HFFc6 (cell line): Measurements from ENCODE around the gene AIFM1. TPM values are rescaled to one million over a fixed set of nuclear protein-coding genes. Genes with fewer than 3 reads are reported as not detected.

Experiments used
- DNase-seq: peaks from one replicate; pipeline ENCODE4 v3.0.0-alpha.2; 2018
- H3K27ac Mint-ChIP-seq: 2 replicates; pipeline ENCODE4 v1.8.0; 2020; ENCODE audit warnings: mild to moderate bottlenecking, mixed read lengths
- H3K27me3 Mint-ChIP-seq: 2 replicates; pipeline ENCODE4 v1.8.0; 2021; ENCODE audit warnings: mild to moderate bottlenecking, moderate library complexity, mixed read lengths; ENCODE audit not compliant: insufficient read depth
- H3K36me3 Mint-ChIP-seq: 2 replicates; pipeline ENCODE4 v1.8.0; 2021; ENCODE audit warnings: low read depth, mixed read lengths
- H3K4me1 Mint-ChIP-seq: 2 replicates; pipeline ENCODE4 v1.8.0; 2020; ENCODE audit warnings: low read depth, mixed read lengths
- H3K4me3 Mint-ChIP-seq: 2 replicates; pipeline ENCODE4 v1.8.0; 2020; ENCODE audit warnings: mild to moderate bottlenecking, moderate library complexity, mixed read lengths
- H3K9me3 Mint-ChIP-seq: 2 replicates; pipeline ENCODE4 v1.8.0; 2020; ENCODE audit warnings: mild to moderate bottlenecking, mixed read lengths
- total RNA-seq, 6 experiments: library from RNA; stranded (reverse); fragmentation: NEBNext Ultra II Directional; extraction: Animal tissue kit (Norgen Biotek cat#: 25700); gene quantifications; 2 replicates in 1 of 6; 3 replicates in 5 of 6; pipeline ENCODE4 v1.2.3, GENCODE V29; 2021
- TF ChIP-seq, protein P1 (sequence below): fragments of 200-600 bp; sonication (generic); IDR thresholded peaks from 2 replicates; pipeline ENCODE4 v1.5.0; 2021; ENCODE audit warnings: antibody characterized with exemption, mild to moderate bottlenecking

AIFM1 gene
- total RNA-seq, 6 experiments from 2014 or later, result 31.9 to 39.5 (median 33.8) TPM

DNA sequence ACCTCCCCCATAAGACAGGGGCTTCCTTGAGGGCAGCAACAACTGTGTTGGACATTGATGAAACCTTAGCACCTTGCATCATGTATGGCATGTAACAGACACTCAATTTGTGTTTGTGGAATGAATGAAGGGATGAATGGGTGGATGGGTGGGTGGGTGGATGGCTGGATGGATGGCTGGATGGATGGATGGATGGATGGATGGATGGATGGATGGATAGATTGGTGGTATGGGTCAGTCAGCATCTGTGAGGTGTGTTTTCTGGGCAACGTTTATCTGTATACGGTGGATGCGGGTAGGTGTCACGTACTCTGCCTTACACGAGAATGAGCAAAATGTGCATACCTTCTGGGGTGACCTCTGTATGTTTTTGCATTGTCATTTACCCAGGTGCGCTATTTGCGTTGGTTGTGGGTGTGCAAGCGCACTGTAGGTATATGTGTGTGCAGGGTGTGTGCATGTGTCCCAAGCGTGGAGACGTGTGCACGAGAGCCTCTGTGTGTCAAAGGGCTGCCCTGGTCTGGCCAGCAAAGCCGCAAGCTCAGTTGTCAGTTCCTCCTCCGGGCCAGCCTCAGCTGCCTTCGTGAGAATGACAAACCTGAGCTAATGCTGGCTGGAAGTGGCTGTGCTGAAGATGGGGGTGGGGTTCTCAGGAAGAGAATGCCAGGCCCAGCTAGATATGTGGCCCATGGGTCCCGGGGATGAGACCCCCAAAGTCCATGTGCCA, 81.8 kb downstream of the AIFM1 start:
- no peak for DNase-seq
- H3K4me1 Mint-ChIP-seq, result peaks cover 47% of the 10 kb centered on the region
- H3K36me3 Mint-ChIP-seq, result no peaks in the 10 kb centered on the region
- H3K9me3 Mint-ChIP-seq, result no peaks in the 10 kb centered on the region
- TF ChIP-seq, protein P1, sequence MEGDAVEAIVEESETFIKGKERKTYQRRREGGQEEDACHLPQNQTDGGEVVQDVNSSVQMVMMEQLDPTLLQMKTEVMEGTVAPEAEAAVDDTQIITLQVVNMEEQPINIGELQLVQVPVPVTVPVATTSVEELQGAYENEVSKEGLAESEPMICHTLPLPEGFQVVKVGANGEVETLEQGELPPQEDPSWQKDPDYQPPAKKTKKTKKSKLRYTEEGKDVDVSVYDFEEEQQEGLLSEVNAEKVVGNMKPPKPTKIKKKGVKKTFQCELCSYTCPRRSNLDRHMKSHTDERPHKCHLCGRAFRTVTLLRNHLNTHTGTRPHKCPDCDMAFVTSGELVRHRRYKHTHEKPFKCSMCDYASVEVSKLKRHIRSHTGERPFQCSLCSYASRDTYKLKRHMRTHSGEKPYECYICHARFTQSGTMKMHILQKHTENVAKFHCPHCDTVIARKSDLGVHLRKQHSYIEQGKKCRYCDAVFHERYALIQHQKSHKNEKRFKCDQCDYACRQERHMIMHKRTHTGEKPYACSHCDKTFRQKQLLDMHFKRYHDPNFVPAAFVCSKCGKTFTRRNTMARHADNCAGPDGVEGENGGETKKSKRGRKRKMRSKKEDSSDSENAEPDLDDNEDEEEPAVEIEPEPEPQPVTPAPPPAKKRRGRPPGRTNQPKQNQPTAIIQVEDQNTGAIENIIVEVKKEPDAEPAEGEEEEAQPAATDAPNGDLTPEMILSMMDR, result no peak
- peak overlapping the region; percentile 50; the same call in 1 of the 2 replicates for H3K27ac Mint-ChIP-seq
- no peak overlapping the region for H3K4me3 Mint-ChIP-seq
- H3K27me3 Mint-ChIP-seq, result no peaks in the 10 kb centered on the region; the same call in 1 of the 2 replicates

DNA sequence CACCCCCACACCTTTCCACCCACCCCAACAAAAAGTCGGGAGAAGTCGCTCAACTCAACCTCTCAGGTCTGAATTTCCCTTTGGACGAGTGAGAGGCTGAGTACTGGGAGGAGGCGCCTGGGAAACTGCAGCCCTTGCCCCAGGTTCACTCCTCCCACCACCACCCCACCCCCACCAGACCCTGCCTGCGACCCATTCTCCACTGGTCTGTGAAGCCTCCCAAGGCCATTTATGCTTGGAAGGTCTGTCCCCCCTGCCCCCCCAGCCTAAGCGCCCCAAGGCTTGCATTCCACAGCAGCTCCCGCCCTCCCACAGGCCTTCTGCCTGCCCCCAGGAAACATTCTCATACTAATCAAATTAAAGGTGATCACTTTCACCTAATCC, 82.5 kb downstream of the AIFM1 start:
- peaks cover 47% of the 10 kb centered on the region for H3K4me1 Mint-ChIP-seq
- no peaks in the 10 kb centered on the region; the same call in 1 of the 2 replicates for H3K27me3 Mint-ChIP-seq
- H3K36me3 Mint-ChIP-seq, result no peaks in the 10 kb centered on the region
- H3K4me3 Mint-ChIP-seq, result no peak overlapping the region
- TF ChIP-seq, protein P1, result no peak
- H3K27ac Mint-ChIP-seq, result peak overlapping the region; percentile 50; the same call in 1 of the 2 replicates
- no peaks in the 10 kb centered on the region for H3K9me3 Mint-ChIP-seq
- DNase-seq, result no peak

DNA sequence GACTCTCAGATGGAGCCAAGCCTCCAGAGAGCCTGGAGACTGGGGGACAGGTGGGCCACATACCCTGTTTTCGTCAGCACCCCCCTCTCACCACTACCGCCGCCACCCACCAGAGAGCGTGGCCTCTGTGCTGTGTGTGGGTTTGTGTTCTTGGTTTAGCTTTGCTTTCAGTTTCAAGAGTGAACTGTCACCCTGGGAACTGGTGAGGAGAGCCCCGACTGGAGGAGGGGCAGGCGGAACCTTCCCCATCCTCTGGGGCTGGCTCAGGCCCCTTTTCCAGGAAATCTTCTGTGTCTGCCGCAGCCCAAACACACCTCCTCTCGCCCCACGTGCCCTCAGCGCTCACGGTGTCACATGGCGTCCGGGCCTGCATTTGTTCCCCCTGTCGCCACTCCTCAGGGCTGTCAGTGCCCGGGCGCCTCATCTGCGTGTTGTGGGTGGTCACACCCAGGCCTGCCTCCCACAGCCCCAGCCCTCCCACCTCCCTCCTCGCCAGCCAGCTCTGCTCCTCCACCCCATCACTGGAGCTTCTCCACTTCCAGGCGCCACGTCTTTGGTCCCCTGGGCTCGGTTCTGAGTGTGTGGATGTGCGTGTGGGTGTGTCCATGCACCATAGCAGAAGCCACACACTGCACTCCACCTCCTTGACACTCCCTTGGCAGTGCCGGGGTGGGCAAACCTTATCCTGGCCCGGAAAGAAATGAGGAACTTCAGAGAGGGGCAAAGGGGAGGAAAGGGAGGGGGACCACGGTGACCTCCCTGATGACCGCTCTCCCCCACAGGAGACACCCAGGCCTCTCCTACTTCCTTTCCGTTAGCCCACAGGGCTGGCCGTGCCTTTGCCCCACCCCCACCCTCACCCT, 83.2 kb downstream of the AIFM1 start:
- H3K27me3 Mint-ChIP-seq, result no peaks in the 10 kb centered on the region; the same call in 1 of the 2 replicates
- peak overlapping the region; percentile 80; the same call in 1 of the 2 replicates for H3K27ac Mint-ChIP-seq
- no peaks in the 10 kb centered on the region for H3K9me3 Mint-ChIP-seq
- no peak for DNase-seq
- peak overlapping the region; percentile 52; the same call in 1 of the 2 replicates for H3K4me3 Mint-ChIP-seq
- peaks cover 47% of the 10 kb centered on the region for H3K4me1 Mint-ChIP-seq
- H3K36me3 Mint-ChIP-seq, result no peaks in the 10 kb centered on the region
- TF ChIP-seq, protein P1, result no peak

DNA sequence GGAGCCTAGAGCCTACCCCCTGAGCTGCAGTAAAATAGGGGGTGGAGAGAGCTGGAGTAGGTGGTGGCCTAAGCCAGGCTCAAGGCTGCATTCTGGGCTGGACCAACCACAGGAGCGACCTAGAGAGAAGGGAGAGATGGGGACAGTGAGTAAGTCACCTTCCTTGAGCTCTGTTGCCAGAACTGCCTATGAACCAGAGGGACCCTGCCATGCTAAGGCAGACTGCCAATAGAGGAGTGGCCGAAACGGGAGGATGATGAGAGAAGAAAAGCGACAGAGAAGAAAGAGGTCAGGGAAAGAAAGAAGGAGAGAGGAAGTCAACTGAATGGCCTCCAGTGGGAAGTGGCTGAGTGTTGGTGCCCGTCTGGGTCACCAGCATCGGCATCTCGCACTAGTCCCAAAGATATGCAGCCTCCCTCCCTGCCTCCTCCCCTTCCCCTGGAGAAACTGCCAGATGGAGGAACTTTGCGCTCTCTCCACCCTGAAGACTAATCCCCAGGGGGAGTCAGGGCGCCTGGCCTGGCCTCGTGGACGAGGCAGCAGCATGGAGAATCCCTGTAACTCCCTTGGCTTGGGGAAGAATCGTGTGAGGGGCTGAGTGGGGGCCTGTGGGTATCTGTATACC, 84.1 kb downstream of the AIFM1 start:
- TF ChIP-seq, protein P1, result no peak
- no peaks in the 10 kb centered on the region; the same call in 1 of the 2 replicates for H3K27me3 Mint-ChIP-seq
- no peaks in the 10 kb centered on the region for H3K9me3 Mint-ChIP-seq
- no peak for DNase-seq
- peak overlapping the region; percentile 12; the same call in 1 of the 2 replicates for H3K4me3 Mint-ChIP-seq
- peaks cover 47% of the 10 kb centered on the region for H3K4me1 Mint-ChIP-seq
- no peaks in the 10 kb centered on the region for H3K36me3 Mint-ChIP-seq
- H3K27ac Mint-ChIP-seq, result peak overlapping the region; percentile 80

DNA sequence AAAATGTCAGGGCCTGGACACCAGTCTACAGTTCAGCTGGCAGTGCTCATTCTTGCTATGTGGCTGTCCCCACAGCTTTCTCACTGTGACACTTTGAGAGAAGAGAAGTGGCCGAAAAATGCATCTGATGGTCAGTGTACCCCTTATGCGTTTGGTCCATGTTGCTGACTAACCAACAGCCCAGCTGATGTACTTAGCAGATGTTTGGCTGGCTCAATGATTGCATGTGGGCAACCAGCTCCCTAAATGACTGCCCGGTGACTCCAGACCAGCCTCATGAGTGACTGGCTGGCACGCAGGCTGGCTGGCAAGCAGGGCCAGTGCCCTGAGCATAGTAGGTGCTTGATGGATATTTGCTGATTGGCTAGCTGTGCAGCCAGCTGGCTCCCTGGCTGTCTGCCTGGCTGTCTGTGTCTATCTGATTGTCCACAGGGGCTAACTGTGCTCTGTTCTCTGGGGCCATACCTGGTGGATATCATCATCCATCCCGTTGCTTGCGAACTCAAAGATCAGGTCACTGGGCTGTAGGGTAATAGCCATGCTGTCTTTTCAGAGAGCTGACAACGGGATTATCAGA, 84.8 kb downstream of the AIFM1 start:
- Mint-ChIP-seq H3K36me3 (0 out of 2 replicates have a peak, but pooled peaks cover under 1% of the 10 kb centered on the region), H3K27me3 (no peaks in the 10 kb centered on the region; the same call in 1 of the 2 replicates), H3K9me3 (no peaks in the 10 kb centered on the region), H3K4me3 (no peak overlapping the region), H3K27ac (peak overlapping the region; percentile 80), H3K4me1 (peaks cover 41% of the 10 kb centered on the region)
- TF ChIP-seq, protein P1, result no peak
- no peak for DNase-seq
